Vagina (tissue), 2 donors: ENCODE measurements around the gene PEX10. TPM values are rescaled to one million over a fixed set of nuclear protein-coding genes. Genes with fewer than 3 reads are reported as not detected.

Experiments
- DNase-seq, 2 donors: peaks; one replicate each; pipeline ENCODE4 v3.0.0-alpha.2; 2017; ENCODE audit errors: extremely low spot score in 2 of 2
- H3K27ac ChIP-seq: fragments of 200-600 bp; sonication (generic); one replicate; pipeline ENCODE4 v1.5.1; 2019
- H3K27me3 ChIP-seq: fragments of 200-600 bp; sonication (generic); one replicate; pipeline ENCODE4 v1.5.1; 2019
- H3K36me3 ChIP-seq, 2 donors: fragments of 200-600 bp; sonication (generic); one replicate each; pipeline ENCODE4 v1.5.1; 2017 to 2019
- H3K4me1 ChIP-seq: fragments of 200-600 bp; sonication (generic); one replicate; pipeline ENCODE4 v1.5.1; 2019
- H3K4me3 ChIP-seq, 2 donors: fragments of 200-600 bp; sonication (generic); 1 replicate in 1 of 2; 2 replicates in 1 of 2; pipeline ENCODE4 v1.5.1; 2016 to 2019
- H3K9me3 ChIP-seq: fragments of 200-600 bp; sonication (generic); one replicate; pipeline ENCODE4 v1.5.1; 2019
- CTCF ChIP-seq, 3 experiments: fragments of 450-650 bp in 2 of 3; fragments of 200-600 bp in 1 of 3; sonication (generic) in 1 of 3; IDR thresholded peaks; one replicate each; pipeline ENCODE4 v1.5.1; 2017 to 2019; ENCODE audit warnings: antibody characterized with exemption in 3 of 3, mild to moderate bottlenecking in 2 of 3, moderate library complexity in 2 of 3
- POLR2A ChIP-seq, 2 donors: fragments of 450-650 bp; IDR thresholded peaks; one replicate each; pipeline ENCODE4 v1.6.1; 2017; ENCODE audit warnings: antibody characterized with exemption in 2 of 2, mild to moderate bottlenecking in 2 of 2, moderate library complexity in 2 of 2
- POLR2AphosphoS5 ChIP-seq, 2 donors: sonication (generic); formaldehyde crosslinking; IDR thresholded peaks; one replicate each; pipeline ENCODE4 v1.9.0; 2017; ENCODE audit warnings: antibody characterized with exemption in 2 of 2, mild to moderate bottlenecking in 2 of 2, low read depth in 1 of 2; ENCODE audit not compliant: insufficient read depth in 1 of 2
- intact Hi-C: fragments of 100-400 bp; cut with DNase I; formaldehyde crosslinking; loops from one replicate; pipeline ENCODE4 v1.15.1; 2023
- total RNA-seq: library from RNA; depleted of rRNA; stranded (reverse); fragments of >200 nt; gene quantifications from one replicate; pipeline ENCODE4 v1.2.3, GENCODE V29; 2016

The PEX10 gene
- total RNA-seq, 1 donor from 2014 or later = 15.2 TPM

- Histone ChIP-seq H3K4me3 (no peak overlapping the region), H3K4me1 (peaks cover 13% of the 10 kb centered on the region), H3K9me3 (no peaks in the 10 kb centered on the region), H3K27me3 (no peaks in the 10 kb centered on the region), H3K27ac (no peak overlapping the region), H3K36me3 (no peaks in the 10 kb centered on the region)
- DNase-seq = no peak
- TF ChIP-seq POLR2A (IDR thresholded peaks at IDR 0.05) = no peak
- TF ChIP-seq POLR2AphosphoS5 (IDR thresholded peaks at IDR 0.05; ENCODE audit: insufficient read depth in 1 of 2, low read depth in 1 of 2) = no peak
- no peak for TF ChIP-seq CTCF (IDR thresholded peaks at IDR 0.05)
- intact Hi-C loops = no loop called here
These were observed 15.6 kb upstream of the PEX10 start for GRCh38 chr1:2427976-2428375.

GRCh38 chr1:2427051-2427450 is 14.7 kb upstream of the PEX10 start:
- H3K9me3 ChIP-seq = no peaks in the 10 kb centered on the region
- no peak overlapping the region for H3K4me3 ChIP-seq
- no peaks in the 10 kb centered on the region for H3K27me3 ChIP-seq
- H3K4me1 ChIP-seq = peaks cover 13% of the 10 kb centered on the region
- intact Hi-C loops = no loop called here
- no peak overlapping the region for H3K27ac ChIP-seq
- TF ChIP-seq POLR2A (IDR thresholded peaks at IDR 0.05) (no peak), CTCF (IDR thresholded peaks at IDR 0.05) (no peak), POLR2AphosphoS5 (IDR thresholded peaks at IDR 0.05; ENCODE audit: insufficient read depth in 1 of 2, low read depth in 1 of 2) (no peak)
- no peak for DNase-seq
- H3K36me3 ChIP-seq = no peaks in the 10 kb centered on the region

- no peaks in the 10 kb centered on the region for H3K27me3 ChIP-seq
- no peak for DNase-seq
- intact Hi-C loops = no loop called here
- TF ChIP-seq CTCF (IDR thresholded peaks at IDR 0.05) (no peak), POLR2A (IDR thresholded peaks at IDR 0.05) (no peak), POLR2AphosphoS5 (IDR thresholded peaks at IDR 0.05; ENCODE audit: insufficient read depth in 1 of 2, low read depth in 1 of 2) (no peak)
- no peak overlapping the region for H3K27ac ChIP-seq
- peaks cover 13% of the 10 kb centered on the region for H3K4me1 ChIP-seq
- H3K9me3 ChIP-seq = no peaks in the 10 kb centered on the region
- H3K36me3 ChIP-seq = no peaks in the 10 kb centered on the region
- no peak overlapping the region for H3K4me3 ChIP-seq
These were observed 14.2 kb upstream of the PEX10 start for GRCh38 chr1:2426540-2426939.

GRCh38 chr1:2425892-2426291 is 13.5 kb upstream of the PEX10 start:
- Histone ChIP-seq H3K4me1 (peaks cover 10% of the 10 kb centered on the region), H3K4me3 (no peak overlapping the region), H3K27ac (no peak overlapping the region), H3K27me3 (no peaks in the 10 kb centered on the region), H3K9me3 (no peaks in the 10 kb centered on the region), H3K36me3 (no peaks in the 10 kb centered on the region)
- DNase-seq = no peak
- TF ChIP-seq CTCF (IDR thresholded peaks at IDR 0.05) = no peak
- no peak for TF ChIP-seq POLR2AphosphoS5 (IDR thresholded peaks at IDR 0.05; ENCODE audit: insufficient read depth in 1 of 2, low read depth in 1 of 2)
- no peak for TF ChIP-seq POLR2A (IDR thresholded peaks at IDR 0.05)
- intact Hi-C loops = no loop called here

GRCh38 chr1:2422523-2422922 is 10.2 kb upstream of the PEX10 start:
- Histone ChIP-seq H3K9me3 (no peaks in the 10 kb centered on the region), H3K4me1 (peaks cover 2% of the 10 kb centered on the region), H3K27ac (no peak overlapping the region), H3K27me3 (no peaks in the 10 kb centered on the region), H3K4me3 (no peak overlapping the region), H3K36me3 (no peaks in the 10 kb centered on the region)
- intact Hi-C loops = no loop called here
- no peak for TF ChIP-seq CTCF (IDR thresholded peaks at IDR 0.05)
- no peak for TF ChIP-seq POLR2A (IDR thresholded peaks at IDR 0.05)
- TF ChIP-seq POLR2AphosphoS5 (IDR thresholded peaks at IDR 0.05; ENCODE audit: insufficient read depth in 1 of 2, low read depth in 1 of 2) = no peak
- DNase-seq = no peak
